IgD-negative memory B cell (primary cell): ENCODE results near the gene DSTN. TPM values are rescaled to one million over a fixed set of nuclear protein-coding genes. Genes with fewer than 3 reads are reported as not detected.

ENCODE experiments used
- H3K27ac Mint-ChIP-seq, 3 donors: one replicate each; pipeline ENCODE4 v1.8.0; 2020 to 2022; ENCODE audit warnings: mild to moderate bottlenecking in 3 of 3, mixed read lengths in 3 of 3, moderate library complexity in 1 of 3
- H3K27me3 Mint-ChIP-seq: one replicate; pipeline ENCODE4 v1.8.0; 2021; ENCODE audit warnings: mixed read lengths
- H3K36me3 Mint-ChIP-seq: one replicate; pipeline ENCODE4 v1.8.0; 2020; ENCODE audit warnings: mild to moderate bottlenecking, mixed read lengths
- H3K4me1 Mint-ChIP-seq, 3 donors: one replicate each; pipeline ENCODE4 v1.8.0; 2020 to 2022; ENCODE audit warnings: mixed read lengths in 3 of 3, mild to moderate bottlenecking in 1 of 3
- H3K4me3 Mint-ChIP-seq, 4 donors: one replicate each; pipeline ENCODE4 v1.8.0; 2020 to 2022; ENCODE audit warnings: mild to moderate bottlenecking in 4 of 4, mixed read lengths in 4 of 4, moderate library complexity in 3 of 4
- H3K9me3 Mint-ChIP-seq, 3 donors: one replicate each; pipeline ENCODE4 v1.8.0; 2020 to 2021; ENCODE audit warnings: mixed read lengths in 3 of 3, mild to moderate bottlenecking in 1 of 3
- polyA plus RNA-seq: library from polyadenylated mRNA; unstranded; fragments of 300-500 nt; fragmentation: Illumina TruSeq; gene quantifications from one replicate; pipeline ENCODE4 v1.2.3, GENCODE V29; 2021

Gene DSTN
- polyA plus RNA-seq, 1 donor from 2014 or later, result 32.1 TPM

DNA sequence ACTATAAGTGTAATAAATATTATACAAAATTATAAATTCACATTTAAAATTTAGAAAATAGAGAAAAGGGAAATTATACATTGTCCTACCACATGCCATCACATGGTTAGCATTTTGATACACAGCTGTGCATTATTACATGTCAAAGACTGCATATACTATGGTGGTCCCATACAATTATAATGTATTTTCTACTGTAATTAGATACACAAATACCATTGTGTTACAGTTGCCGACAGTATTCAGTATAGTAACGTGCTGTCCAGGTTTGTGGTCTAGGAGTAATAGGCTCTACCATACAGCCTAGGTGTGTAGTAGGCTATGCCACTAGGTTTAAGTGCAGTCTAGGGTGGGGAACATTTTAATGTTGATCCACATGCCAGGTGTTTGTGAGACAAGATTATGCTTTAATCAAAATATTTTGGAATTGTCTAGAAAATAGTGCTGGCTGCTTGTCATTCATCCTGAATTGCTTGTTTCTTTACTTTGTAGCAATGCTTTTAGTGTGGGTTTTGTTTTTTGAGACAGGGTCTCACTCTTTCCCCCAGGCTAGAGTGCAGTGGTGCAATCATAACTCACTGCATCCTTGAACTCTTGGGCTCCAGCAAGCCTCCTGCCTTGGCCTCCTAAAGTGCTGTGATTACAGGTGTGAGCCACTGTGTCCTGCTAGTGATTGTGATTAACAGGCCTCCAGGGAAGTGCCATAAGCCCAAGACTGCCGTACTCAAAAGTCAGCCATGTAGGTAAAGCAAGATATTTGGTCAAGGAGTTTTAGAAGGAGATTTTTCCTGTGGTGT lies 39.0 kb downstream of the DSTN start:
- Mint-ChIP-seq H3K27ac (peak overlapping the region in 1 of 3 donors; percentile 36), H3K9me3 (no peaks in the 10 kb centered on the region), H3K4me3 (peak overlapping the region in 1 of 4 donors; percentile 12), H3K4me1 (peaks cover 3 to 7% (median 7%) of the 10 kb centered on the region in 3 donors), H3K27me3 (no peaks in the 10 kb centered on the region), H3K36me3 (peaks cover 4% of the 10 kb centered on the region)

DNA sequence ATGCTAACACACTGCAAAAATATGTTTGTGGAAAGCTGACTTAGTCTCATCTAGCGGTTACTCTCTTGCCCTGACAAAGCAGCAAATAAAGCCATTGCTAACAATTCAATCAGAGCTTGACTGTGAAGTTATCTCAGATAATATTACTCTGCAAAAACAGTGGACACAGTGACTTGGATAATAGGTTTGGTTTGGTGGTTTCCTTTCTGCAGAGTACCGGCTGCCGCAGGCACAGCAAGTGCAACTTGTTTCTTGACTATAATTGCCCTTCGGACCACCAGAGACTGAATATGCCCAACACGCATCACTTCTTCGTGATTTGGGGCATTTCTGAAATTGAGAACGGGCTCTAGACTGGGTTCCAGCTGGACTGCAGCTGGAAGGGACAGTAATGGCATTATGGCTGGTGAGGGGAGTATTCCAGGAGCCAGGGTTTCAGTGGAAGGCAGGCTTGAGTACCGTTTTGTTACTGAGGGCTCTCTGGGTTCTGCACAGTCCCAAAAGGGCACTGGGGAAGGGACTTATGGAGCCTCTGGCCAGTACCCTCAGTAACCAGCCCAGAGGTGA lies 40.0 kb downstream of the DSTN start:
- Mint-ChIP-seq H3K9me3 (no peaks in the 10 kb centered on the region), H3K36me3 (peaks cover 1% of the 10 kb centered on the region), H3K4me3 (no peak overlapping the region), H3K4me1 (peaks cover 3 to 7% (median 7%) of the 10 kb centered on the region in 3 donors), H3K27ac (peak overlapping the region in 2 of 3 donors; percentile 21 to 83), H3K27me3 (no peaks in the 10 kb centered on the region)

DNA sequence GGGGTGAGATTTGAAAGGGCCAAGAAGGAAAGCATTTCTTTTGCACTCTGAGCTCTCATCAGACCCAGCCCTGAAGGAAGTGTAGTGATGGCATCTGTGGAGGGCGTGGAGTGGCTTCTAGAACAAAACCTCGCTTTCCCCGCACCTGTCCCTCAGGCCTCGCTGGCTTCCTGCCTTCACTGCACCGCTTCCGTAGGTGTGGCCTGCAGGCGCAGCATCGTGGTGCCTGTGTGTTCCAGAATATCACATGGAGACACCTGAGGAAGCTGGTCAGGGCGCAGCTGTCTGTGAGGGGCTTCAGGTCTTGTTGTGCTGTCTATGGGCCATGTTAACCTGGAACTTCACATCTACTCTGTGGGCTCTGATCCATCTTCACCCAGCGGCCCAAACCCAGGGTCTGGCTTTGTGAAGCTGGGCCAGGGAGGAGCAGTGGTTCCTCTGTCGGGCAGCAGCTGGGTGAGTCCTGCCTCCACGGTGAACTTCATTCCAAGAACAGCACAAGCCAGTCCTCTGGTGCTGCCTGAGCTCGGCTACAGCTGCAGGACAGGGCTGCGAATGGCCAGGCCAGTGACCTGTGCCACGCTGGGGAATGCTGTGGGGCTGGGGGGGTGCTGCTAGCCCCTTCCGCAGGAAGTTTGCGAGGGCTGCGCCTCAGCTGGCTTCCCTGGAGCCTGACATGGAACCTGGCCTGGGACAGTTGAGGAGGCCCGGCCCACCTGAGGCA lies 40.9 kb downstream of the DSTN start:
- Mint-ChIP-seq H3K27ac (peak overlapping the region in 2 of 3 donors; percentile 21 to 83), H3K4me1 (peaks cover 3 to 7% (median 7%) of the 10 kb centered on the region in 3 donors)

DNA sequence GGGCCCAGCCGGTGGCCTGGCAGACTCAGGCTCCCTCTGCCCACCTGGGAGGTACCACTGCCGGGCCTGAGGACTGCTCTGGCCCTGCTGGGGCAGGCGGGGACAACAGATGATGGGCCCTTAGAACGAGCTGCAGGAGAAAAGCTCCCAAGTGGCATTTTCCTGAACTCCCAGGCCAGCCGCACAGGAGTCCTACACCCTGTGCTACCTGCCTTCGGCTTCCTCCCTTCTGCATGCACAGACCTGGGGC lies 41.3 kb downstream of the DSTN start:
- Mint-ChIP-seq H3K4me3 (no peak overlapping the region), H3K36me3 (no peaks in the 10 kb centered on the region), H3K27me3 (no peaks in the 10 kb centered on the region), H3K27ac (no peak overlapping the region), H3K4me1 (peaks cover 3 to 7% (median 7%) of the 10 kb centered on the region in 3 donors), H3K9me3 (no peaks in the 10 kb centered on the region)

More for the DNA sequence above, 40.9 kb downstream of the DSTN start:
- H3K4me3 Mint-ChIP-seq, result no peak overlapping the region
- no peaks in the 10 kb centered on the region for H3K36me3 Mint-ChIP-seq
- no peaks in the 10 kb centered on the region for H3K9me3 Mint-ChIP-seq
- no peaks in the 10 kb centered on the region for H3K27me3 Mint-ChIP-seq

DNA sequence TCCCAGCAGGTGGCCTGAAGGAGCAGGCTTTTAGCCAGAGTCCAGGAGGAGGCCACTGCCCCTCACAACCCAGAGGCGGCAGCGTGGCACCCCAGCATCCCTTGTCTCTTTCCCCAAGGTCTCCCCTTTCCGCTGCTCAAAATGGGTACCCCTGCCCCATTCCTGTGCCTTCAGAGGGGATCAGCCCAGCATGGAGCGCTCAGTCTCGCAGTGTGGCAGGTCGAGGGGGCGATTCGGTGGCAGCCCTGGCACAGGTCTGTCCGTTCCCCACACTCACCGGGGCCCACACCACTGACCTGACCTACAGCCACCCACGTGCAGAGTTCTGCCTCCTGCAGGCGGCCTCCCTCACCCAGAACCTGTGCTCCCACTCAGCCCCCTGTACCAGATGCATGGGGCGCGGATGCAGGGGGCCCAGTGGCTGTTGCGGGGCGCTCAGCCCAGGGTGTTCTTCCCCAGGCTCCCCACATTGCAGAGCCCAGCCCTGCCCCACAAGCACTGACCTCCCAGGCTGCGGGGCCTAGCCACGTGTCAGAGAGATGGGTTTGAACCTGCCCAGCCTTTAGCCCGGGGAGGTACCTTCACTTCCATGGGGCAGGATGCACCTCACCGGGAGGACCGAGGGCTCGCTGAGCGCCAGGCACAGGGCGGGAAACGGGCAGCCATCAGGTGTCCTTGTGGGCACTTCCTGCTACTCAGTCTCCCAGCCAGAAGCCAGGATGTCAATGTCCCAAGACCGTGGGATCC lies 41.8 kb downstream of the DSTN start:
- no peak overlapping the region for H3K4me3 Mint-ChIP-seq
- H3K4me1 Mint-ChIP-seq, result peaks cover 3 to 7% (median 7%) of the 10 kb centered on the region in 3 donors
- no peaks in the 10 kb centered on the region for H3K27me3 Mint-ChIP-seq
- H3K27ac Mint-ChIP-seq, result peak overlapping the region in 1 of 3 donors; percentile 21
- H3K36me3 Mint-ChIP-seq, result no peaks in the 10 kb centered on the region
- H3K9me3 Mint-ChIP-seq, result no peaks in the 10 kb centered on the region

DNA sequence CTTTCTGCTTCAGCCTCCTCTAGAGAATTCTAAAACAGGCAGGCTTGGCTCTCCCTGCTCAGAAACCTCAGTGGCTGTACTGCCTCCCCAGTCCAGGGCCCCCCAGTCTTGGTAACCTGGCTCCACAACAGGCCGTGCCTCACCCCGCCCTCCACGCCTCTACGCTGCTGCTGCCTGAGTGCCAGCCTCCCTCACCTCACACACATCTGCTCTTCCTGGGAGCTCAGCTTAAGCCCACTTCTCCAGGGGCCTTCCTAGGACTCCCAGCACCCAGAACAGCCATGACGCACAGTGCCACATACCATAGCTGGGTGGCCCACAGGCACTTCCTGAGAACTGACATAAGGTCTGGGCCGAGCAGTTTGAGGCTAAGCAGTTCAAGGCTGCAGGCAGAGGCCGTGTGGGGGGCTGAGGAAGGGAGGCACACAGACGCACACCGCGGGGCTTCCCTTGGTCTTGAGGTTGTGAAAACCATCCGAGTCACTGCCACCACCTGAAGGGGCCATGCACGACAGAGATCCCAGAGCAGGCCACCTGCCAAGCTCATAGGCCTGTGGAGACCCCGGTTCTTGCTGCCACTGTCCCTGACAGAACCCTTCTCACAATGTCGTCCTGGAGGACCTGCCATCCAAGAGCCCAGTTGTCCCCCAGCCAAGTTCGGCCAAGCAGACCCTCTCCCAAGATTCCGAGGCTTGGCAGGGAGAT lies 42.6 kb downstream of the DSTN start:
- H3K4me3 Mint-ChIP-seq, result no peak overlapping the region
- H3K27ac Mint-ChIP-seq, result peak overlapping the region in 2 of 3 donors; percentile 21 to 25
- no peaks in the 10 kb centered on the region for H3K36me3 Mint-ChIP-seq
- H3K9me3 Mint-ChIP-seq, result no peaks in the 10 kb centered on the region
- peaks cover 3 to 7% (median 7%) of the 10 kb centered on the region in 3 donors for H3K4me1 Mint-ChIP-seq
- H3K27me3 Mint-ChIP-seq, result no peaks in the 10 kb centered on the region

DNA sequence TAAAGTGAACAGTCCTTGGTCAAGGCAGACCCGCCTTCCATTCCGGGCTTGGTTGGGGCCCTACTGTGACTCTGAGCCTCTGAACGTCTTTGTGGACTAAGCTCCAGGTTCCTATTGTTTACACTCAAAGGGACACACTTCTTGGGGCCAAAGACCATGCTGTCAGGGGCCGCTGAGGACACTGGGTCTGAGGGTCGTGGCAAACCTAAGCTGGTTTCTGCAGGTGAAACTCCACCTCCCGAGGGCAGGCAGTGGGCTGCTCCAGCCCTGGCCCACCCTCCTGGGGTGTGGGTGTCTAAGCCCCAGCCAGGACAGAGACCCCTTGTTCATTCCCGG lies 43.1 kb downstream of the DSTN start:
- H3K36me3 Mint-ChIP-seq, result no peaks in the 10 kb centered on the region
- H3K4me3 Mint-ChIP-seq, result no peak overlapping the region
- H3K27ac Mint-ChIP-seq, result no peak overlapping the region
- no peaks in the 10 kb centered on the region for H3K27me3 Mint-ChIP-seq
- no peaks in the 10 kb centered on the region for H3K9me3 Mint-ChIP-seq
- H3K4me1 Mint-ChIP-seq, result peaks cover 3 to 7% (median 7%) of the 10 kb centered on the region in 3 donors

DNA sequence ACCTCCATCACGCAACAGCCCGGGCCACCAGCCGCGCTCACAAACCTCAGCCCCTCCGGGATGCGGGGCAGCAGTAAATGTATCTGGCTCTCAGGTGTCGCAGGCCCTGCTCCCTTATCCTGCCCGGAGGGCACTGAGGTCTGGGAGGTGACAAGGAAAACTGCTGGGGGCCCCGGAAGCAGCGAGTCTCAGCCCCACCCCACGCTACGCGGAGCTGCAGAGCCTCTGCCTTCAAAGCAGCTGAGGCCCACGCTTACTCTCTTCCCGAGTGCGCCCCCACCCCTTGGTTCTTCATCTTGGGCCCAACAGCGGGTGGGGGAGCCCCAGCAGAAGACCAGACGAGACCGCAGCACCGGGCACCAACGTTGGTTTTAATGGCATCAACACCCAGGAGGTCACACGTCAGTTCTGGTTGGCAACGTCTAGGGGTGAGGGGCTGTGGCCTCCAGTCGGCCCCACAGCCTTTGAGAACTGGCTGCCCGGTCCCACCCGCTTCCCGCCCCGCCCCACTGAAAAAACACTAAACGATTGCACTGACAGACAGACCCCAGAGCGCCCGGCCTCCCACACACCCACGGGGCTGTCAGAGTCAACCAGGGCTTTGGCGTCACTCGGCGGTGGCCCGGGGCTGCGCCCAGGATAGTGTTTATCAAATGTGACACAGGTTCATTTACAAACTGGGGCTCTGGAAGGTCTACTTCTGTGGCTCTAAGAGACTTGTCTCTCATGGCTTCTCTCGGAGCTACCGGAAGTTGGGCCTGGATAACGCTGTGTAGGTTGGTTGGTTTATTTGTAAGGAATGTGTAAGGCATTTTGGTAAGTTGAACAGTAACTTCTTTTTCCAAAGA lies 43.7 kb downstream of the DSTN start:
- H3K4me3 Mint-ChIP-seq, result no peak overlapping the region
- H3K27ac Mint-ChIP-seq, result peak overlapping the region in 1 of 3 donors; percentile 43
- H3K4me1 Mint-ChIP-seq, result peaks cover 3 to 7% (median 7%) of the 10 kb centered on the region in 3 donors
- H3K36me3 Mint-ChIP-seq, result no peaks in the 10 kb centered on the region
- no peaks in the 10 kb centered on the region for H3K9me3 Mint-ChIP-seq
- H3K27me3 Mint-ChIP-seq, result no peaks in the 10 kb centered on the region

DNA sequence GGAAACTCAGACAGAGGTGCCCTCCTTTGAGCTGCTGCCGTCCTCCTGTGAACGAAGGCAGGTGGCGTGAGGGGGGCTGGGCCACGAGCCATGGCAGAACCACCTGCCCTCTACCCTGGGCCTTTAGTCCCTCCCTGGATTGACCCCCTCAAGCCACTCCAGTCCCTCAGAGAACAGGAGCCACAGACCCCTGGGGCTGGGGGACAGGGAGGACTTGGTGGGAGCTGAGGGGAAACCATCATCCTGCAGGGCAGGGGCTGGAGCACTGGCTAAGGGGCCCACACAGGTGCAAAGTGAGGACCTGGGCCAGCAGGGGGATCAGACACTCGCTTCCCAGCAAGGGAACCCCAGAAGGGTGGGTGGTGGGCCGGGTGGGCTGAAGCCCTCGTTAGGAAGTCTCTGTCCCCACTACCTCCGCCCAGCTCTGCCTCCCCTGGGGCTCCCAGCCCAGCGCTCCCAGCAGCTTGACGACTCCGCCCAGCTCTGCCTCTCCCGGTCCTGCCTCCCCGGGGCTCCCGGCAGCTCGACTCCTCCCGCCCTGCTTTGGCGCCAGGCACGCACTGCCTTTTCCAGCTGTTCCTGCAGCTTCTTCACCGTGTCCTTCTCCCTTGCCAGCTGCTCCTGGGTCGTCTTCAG lies 44.4 kb downstream of the DSTN start:
- peak overlapping the region in 1 of 4 donors; percentile 61 for H3K4me3 Mint-ChIP-seq
- no peaks in the 10 kb centered on the region for H3K36me3 Mint-ChIP-seq
- peak overlapping the region in 1 of 3 donors; percentile 43 for H3K27ac Mint-ChIP-seq
- no peaks in the 10 kb centered on the region for H3K9me3 Mint-ChIP-seq
- H3K4me1 Mint-ChIP-seq, result peaks cover 3 to 7% (median 7%) of the 10 kb centered on the region in 3 donors
- no peaks in the 10 kb centered on the region for H3K27me3 Mint-ChIP-seq

DNA sequence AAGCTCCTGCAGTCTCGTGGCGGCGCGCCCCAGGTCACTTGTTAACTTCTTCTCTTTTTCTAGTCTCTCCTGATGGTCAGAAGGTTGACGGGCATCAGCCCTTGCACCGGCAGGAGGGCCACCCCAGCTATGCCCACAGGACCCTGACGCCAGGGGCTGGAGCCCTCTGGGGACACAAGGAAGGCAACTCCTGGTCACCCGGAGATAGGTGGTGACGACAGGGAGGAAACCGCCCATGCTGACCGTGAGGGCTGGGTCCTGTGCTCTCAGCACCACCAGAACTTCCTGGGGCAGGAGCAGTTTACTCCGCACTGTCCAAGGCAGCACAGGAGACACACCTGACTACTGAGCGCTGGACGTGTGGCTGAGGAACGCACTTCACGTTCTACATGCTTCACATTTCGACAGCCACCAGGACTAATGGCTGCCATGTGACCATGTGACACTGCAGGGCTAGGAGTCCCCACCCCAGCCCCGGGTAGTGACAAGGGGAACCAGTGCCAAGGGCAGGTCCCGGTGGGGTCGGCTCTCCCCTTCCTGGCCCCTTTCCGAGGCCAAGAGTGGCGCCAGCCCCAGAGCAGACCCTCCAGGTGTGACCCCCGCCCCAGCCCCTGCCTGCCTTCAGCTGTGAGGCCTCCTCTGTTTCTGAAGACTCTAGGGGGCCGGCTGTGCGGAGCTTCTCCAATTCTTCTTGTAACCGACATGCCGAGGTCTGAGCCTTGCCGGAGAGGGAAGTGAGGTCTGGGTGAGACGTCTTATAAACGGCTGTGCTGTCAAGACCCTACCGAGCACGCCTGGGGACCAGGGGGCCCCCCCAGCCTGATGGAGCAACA lies 45.2 kb downstream of the DSTN start:
- Mint-ChIP-seq H3K27ac (peak overlapping the region in 1 of 3 donors; percentile 43), H3K4me1 (peaks cover 3 to 6% (median 4%) of the 10 kb centered on the region in 3 donors), H3K9me3 (no peaks in the 10 kb centered on the region), H3K4me3 (peak overlapping the region in 1 of 4 donors; percentile 61), H3K36me3 (peaks cover 2% of the 10 kb centered on the region), H3K27me3 (no peaks in the 10 kb centered on the region)

DNA sequence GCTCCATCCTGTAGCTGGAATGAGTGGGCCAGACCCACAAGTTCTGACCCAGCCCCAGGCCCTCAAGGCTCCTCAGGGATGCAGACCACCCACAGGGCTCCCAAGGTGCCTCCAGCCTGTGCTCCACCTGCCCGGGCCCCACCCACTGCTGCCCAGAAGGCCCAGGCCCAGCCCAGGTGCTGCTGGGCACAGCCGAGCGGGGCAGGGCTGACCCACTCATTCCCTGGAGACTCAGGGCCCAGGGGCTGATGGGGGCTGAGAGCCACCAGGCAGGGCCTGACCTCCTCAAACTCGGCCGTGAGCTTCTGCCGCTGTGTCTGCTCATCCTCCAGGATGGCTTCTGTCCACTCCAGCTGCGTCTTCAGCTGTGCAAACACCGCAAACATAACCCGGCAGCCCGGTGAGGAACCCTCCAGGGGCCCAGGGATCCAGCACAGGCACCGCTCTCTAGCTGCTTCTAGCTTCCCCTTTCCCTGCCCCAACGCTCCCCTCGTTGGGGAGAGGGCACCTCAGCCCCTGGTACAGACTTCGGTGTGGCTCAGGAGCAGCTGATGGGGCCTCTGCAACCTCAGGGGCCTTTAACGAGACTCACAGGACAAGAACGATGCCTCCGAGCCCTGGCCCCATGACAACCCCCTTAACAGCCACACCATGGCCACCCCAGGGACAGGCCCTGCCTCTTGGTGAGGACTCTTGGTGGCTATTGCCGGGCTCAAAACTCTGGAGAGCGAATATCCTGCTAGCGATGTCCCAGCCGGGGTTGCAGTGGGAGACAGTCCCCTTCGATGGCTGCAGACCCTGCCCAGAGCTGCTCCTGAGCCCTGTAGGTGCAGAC lies 46.0 kb downstream of the DSTN start:
- no peak overlapping the region for H3K4me3 Mint-ChIP-seq
- H3K27me3 Mint-ChIP-seq, result no peaks in the 10 kb centered on the region
- H3K4me1 Mint-ChIP-seq, result peaks cover 0 to 1% (median 0%) of the 10 kb centered on the region in 3 donors
- no peak overlapping the region for H3K27ac Mint-ChIP-seq
- no peaks in the 10 kb centered on the region for H3K9me3 Mint-ChIP-seq
- H3K36me3 Mint-ChIP-seq, result peaks cover 4% of the 10 kb centered on the region
